ENCODE results near the gene ANKRD60. TPM values are rescaled to one million over a fixed set of nuclear protein-coding genes. Genes with fewer than 3 reads are reported as not detected.
A peak's percentile ranks its signal among the peaks of the same experiment; 100 is the strongest.

Gene ANKRD60
- polyA plus RNA-seq, 2 of the 4 experiments (the other 2 are of a cell fraction), result not detected

GRCh38 chr20:58268936-58269619 is 40.6 kb upstream of the ANKRD60 start:
- 82% methylated on average over 13 of the region's 13 CpGs for WGBS (ENCODE audit: missing lambda C conversion rate)
- Histone ChIP-seq H3K9me3 (0 out of 3 replicates have a peak, but pooled peaks cover 3% of the 10 kb centered on the region), H3K4me3 (no peak overlapping the region), H3K4me2 (no peak overlapping the region), H3K4me1 (no peaks in the 10 kb centered on the region), H3K27ac (no peak overlapping the region)
- ATAC-seq, result no peak
- POLR2A ChIA-PET, result no interaction called here
- DNase-seq (ENCODE audit: low read depth in 1 of 2, low spot score in 1 of 2), result no peak
- FAIRE-seq, result no peak
- CTCF ChIA-PET, result interaction anchor here (1.7 to 2.1 kb wide), 2 partner anchors 32 to 35 kb away, joined by 3 to 6 read pairs; no protein-coding TSS in a partner anchor
- no peak for TF ChIP-seq REST (IDR thresholded peaks at IDR 0.05)
- no peak for TF ChIP-seq NPAS2 (CRISPR knock-in tag; IDR thresholded peaks at IDR 0.05; ENCODE audit: borderline replicate concordance)
- TF ChIP-seq POLR2A (IDR thresholded peaks at IDR 0.05; ENCODE audit: low read length), result no peak
- TF ChIP-seq RARB (CRISPR knock-in tag; IDR thresholded peaks at IDR 0.05), result no peak
- no peak for TF ChIP-seq PBX3 (IDR thresholded peaks at IDR 0.05)
- TF ChIP-seq USF2 (IDR thresholded peaks at IDR 0.05), result no peak
- TF ChIP-seq MAX (IDR thresholded peaks at IDR 0.05), result no peak
- no peak for TF ChIP-seq HOXB13 (CRISPR knock-in tag; IDR thresholded peaks at IDR 0.05; ENCODE audit: low read depth)
- no peak for TF ChIP-seq HMGXB4 (CRISPR knock-in tag; IDR thresholded peaks at IDR 0.05; ENCODE audit: borderline replicate concordance)
- no peak for TF ChIP-seq EHF (CRISPR knock-in tag; IDR thresholded peaks at IDR 0.05)

GRCh38 chr20:58268421-58268821 is 40.0 kb upstream of the ANKRD60 start:
- CTCF ChIA-PET, result interaction anchor here (2.1 to 2.2 kb wide), 2 partner anchors 31 to 35 kb away, joined by 6 read pairs; no protein-coding TSS in a partner anchor
- FAIRE-seq, result no peak
- Histone ChIP-seq H3K27ac (no peak overlapping the region), H3K9me3 (no peaks in the 10 kb centered on the region), H3K4me1 (no peaks in the 10 kb centered on the region), H3K4me3 (no peak overlapping the region), H3K4me2 (no peak overlapping the region)
- no peak for ATAC-seq
- 73% methylated on average over 7 of the region's 7 CpGs for WGBS (ENCODE audit: missing lambda C conversion rate)
- POLR2A ChIA-PET, result no interaction called here
- peak in 1 of 2 experiments; percentile 23 for DNase-seq (ENCODE audit: low read depth in 1 of 2, low spot score in 1 of 2)
- TF ChIP-seq ZNF302 (CRISPR knock-in tag; IDR thresholded peaks at IDR 0.05) (no peak), ZC3H11A (IDR thresholded peaks at IDR 0.05) (no peak), BHLHE40 (IDR thresholded peaks at IDR 0.05; ENCODE audit: low read depth, low read length) (no peak), GATA3 (IDR thresholded peaks at IDR 0.05; ENCODE audit: borderline replicate concordance) (no peak), HOXB5 (CRISPR knock-in tag; IDR thresholded peaks at IDR 0.05) (no peak), FOSL2 (IDR thresholded peaks at IDR 0.05) (no peak), FOSL2 (CRISPR knock-in tag; IDR thresholded peaks at IDR 0.05) (no peak), EHMT2 (IDR thresholded peaks at IDR 0.05; ENCODE audit: low read depth) (no peak), RAD21 (conservative IDR thresholded peaks at IDR 0.05 in 1 of 2, IDR thresholded peaks at IDR 0.05 in 1 of 2) (no peak), JUN (IDR thresholded peaks at IDR 0.05) (no peak), E2F6 (IDR thresholded peaks at IDR 0.05; ENCODE audit: borderline replicate concordance, low read depth) (no peak), ATOH8 (CRISPR knock-in tag; IDR thresholded peaks at IDR 0.05; ENCODE audit: low read depth) (no peak), USF2 (IDR thresholded peaks at IDR 0.05) (no peak)

Measured in A549 (cell line).